Central memory CD8-positive, alpha-beta T cell (primary cell): ENCODE results near the gene ST6GALNAC3.
"Not testable (repeated sequence)": the region's sequence is repeated elsewhere in the genome, so short reads cannot be mapped to it uniquely, and the experiment has no call there.

ENCODE experiments used
- ATAC-seq: fragments of 150-1000 bp; cut with Tn5 transposase; replicated peaks from 2 replicates; pipeline ENCODE4 v1.10.0; 2022; ENCODE audit warnings: mild to moderate bottlenecking, moderate FRiP score, moderate number of reproducible peaks; ENCODE audit not compliant: poor library complexity, severe bottlenecking; ENCODE audit errors: extremely low read depth
- DNase-seq, 2 donors: peaks; one replicate each; pipeline ENCODE4 v3.0.0; 2021; ENCODE audit warnings: low spot score in 2 of 2
- H3K27ac Mint-ChIP-seq: one replicate; pipeline ENCODE4 v1.8.0; 2022; ENCODE audit warnings: low read depth, mild to moderate bottlenecking, moderate library complexity, mixed read lengths
- H3K27me3 Mint-ChIP-seq: one replicate; pipeline ENCODE4 v1.8.0; 2022; ENCODE audit warnings: mixed read lengths
- H3K36me3 Mint-ChIP-seq: one replicate; pipeline ENCODE4 v1.8.0; 2022; ENCODE audit warnings: mild to moderate bottlenecking, moderate library complexity, mixed read lengths; ENCODE audit not compliant: insufficient read depth
- H3K4me1 Mint-ChIP-seq: one replicate; pipeline ENCODE4 v1.8.0; 2022; ENCODE audit warnings: mixed read lengths
- H3K4me3 Mint-ChIP-seq: one replicate; pipeline ENCODE4 v1.8.0; 2022; ENCODE audit warnings: mild to moderate bottlenecking, moderate library complexity, mixed read lengths
- H3K9me3 Mint-ChIP-seq: one replicate; pipeline ENCODE4 v1.8.0; 2022; ENCODE audit warnings: mixed read lengths

The ST6GALNAC3 gene

DNA sequence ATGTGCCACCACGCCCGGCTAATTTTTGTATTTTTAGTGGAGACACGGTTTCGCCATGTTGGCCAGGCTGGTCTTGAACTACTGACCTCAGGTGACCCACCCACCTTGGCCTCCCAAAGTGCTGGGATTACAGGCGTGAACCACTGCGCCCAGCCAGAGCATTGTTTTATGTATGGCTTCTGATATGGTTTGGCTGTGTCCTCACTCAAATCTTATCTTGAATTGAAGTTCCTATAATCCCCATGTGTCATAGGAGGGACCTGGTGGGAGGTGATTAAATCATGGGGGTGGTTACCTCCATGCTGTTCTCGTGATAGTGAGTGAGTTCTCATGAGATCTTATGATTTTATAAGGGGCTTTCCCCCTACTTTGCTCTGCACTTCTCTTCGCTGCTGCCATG, 22.5 kb downstream of the ST6GALNAC3 start:
- not testable (repeated sequence) for H3K9me3 Mint-ChIP-seq, H3K36me3 Mint-ChIP-seq, DNase-seq, ATAC-seq, H3K4me3 Mint-ChIP-seq, H3K4me1 Mint-ChIP-seq, H3K27me3 Mint-ChIP-seq, H3K27ac Mint-ChIP-seq

DNA sequence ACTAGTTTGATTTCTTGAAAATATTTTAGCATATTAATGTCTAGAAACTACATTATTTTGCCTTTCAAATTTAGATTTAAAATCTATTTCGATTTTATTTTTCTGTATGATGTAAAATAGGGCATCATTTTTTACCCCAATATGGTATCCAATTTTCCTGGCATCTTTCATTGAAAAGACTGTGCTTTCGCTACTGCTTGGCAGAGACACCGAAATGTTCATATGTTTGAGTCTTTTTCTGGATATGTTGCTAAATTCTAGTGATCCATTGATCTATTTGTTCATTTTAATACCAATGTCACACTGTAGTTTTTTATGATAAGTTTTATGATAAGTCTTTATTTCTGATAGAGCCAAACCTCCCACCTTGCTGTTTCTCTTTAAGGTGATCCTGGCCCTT, 24.3 kb downstream of the ST6GALNAC3 start:
- no peaks in the 10 kb centered on the region for H3K36me3 Mint-ChIP-seq
- DNase-seq: no peak
- no peak overlapping the region for H3K4me3 Mint-ChIP-seq
- H3K4me1 Mint-ChIP-seq: no peaks in the 10 kb centered on the region
- no peak for ATAC-seq
- H3K9me3 Mint-ChIP-seq: no peaks in the 10 kb centered on the region
- no peak overlapping the region for H3K27ac Mint-ChIP-seq
- H3K27me3 Mint-ChIP-seq: peaks cover 20% of the 10 kb centered on the region

- H3K27me3 Mint-ChIP-seq: peaks cover 34% of the 10 kb centered on the region
- DNase-seq (no peak), ATAC-seq (no peak)
- H3K36me3 Mint-ChIP-seq: no peaks in the 10 kb centered on the region
- no peak overlapping the region for H3K27ac Mint-ChIP-seq
- no peaks in the 10 kb centered on the region for H3K9me3 Mint-ChIP-seq
- no peak overlapping the region for H3K4me3 Mint-ChIP-seq
- H3K4me1 Mint-ChIP-seq: no peaks in the 10 kb centered on the region
Observed at GRCh38 chr1:76101548-76101947, 27.0 kb downstream of the ST6GALNAC3 start.

GRCh38 chr1:76102046-76102445, 27.5 kb downstream of the ST6GALNAC3 start:
- Mint-ChIP-seq H3K36me3 (no peaks in the 10 kb centered on the region), H3K27ac (no peak overlapping the region), H3K4me1 (no peaks in the 10 kb centered on the region), H3K4me3 (no peak overlapping the region), H3K9me3 (no peaks in the 10 kb centered on the region), H3K27me3 (peaks cover 39% of the 10 kb centered on the region)
- no peak for ATAC-seq
- no peak for DNase-seq

GRCh38 chr1:76103034-76103433, 28.5 kb downstream of the ST6GALNAC3 start:
- Mint-ChIP-seq H3K27me3 (peaks cover 49% of the 10 kb centered on the region), H3K4me1 (no peaks in the 10 kb centered on the region), H3K4me3 (no peak overlapping the region), H3K9me3 (no peaks in the 10 kb centered on the region), H3K27ac (no peak overlapping the region), H3K36me3 (no peaks in the 10 kb centered on the region)
- ATAC-seq (no peak), DNase-seq (no peak)

- no peaks in the 10 kb centered on the region for H3K9me3 Mint-ChIP-seq
- no peak for ATAC-seq
- DNase-seq: no peak
- no peaks in the 10 kb centered on the region for H3K4me1 Mint-ChIP-seq
- H3K27me3 Mint-ChIP-seq: peaks cover 68% of the 10 kb centered on the region
- H3K27ac Mint-ChIP-seq: no peak overlapping the region
- H3K4me3 Mint-ChIP-seq: no peak overlapping the region
- H3K36me3 Mint-ChIP-seq: no peaks in the 10 kb centered on the region
Observed at GRCh38 chr1:76105372-76105771, 30.8 kb downstream of the ST6GALNAC3 start.

DNA sequence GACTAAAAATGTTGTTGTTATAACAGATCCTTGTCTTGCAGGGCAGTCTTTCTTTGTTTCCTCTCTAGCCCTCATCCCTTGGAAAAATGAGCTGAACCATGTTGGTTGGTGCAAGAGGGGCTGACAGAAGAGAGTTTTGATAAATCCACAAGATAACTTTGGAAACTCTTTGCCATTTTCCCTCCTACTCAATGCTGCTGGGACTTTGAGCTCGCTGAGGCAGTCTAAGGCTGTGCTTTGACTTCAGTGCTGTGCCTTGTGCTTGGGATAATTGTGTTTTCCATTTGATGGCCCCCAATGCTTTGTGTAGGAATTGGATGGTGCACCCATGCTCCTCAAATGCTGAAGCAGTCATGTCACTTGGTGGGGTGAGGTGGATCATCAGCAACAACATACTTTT, 31.7 kb downstream of the ST6GALNAC3 start:
- Mint-ChIP-seq H3K4me3 (no peak overlapping the region), H3K27ac (no peak overlapping the region), H3K36me3 (no peaks in the 10 kb centered on the region), H3K9me3 (no peaks in the 10 kb centered on the region), H3K27me3 (peaks cover 72% of the 10 kb centered on the region), H3K4me1 (no peaks in the 10 kb centered on the region)
- no peak for DNase-seq
- no peak for ATAC-seq

GRCh38 chr1:76106719-76107235, 32.2 kb downstream of the ST6GALNAC3 start:
- H3K36me3 Mint-ChIP-seq: no peaks in the 10 kb centered on the region
- H3K27me3 Mint-ChIP-seq: peaks cover 67% of the 10 kb centered on the region
- ATAC-seq (no peak), DNase-seq (no peak)
- H3K4me1 Mint-ChIP-seq: no peaks in the 10 kb centered on the region
- H3K27ac Mint-ChIP-seq: no peak overlapping the region
- H3K9me3 Mint-ChIP-seq: no peaks in the 10 kb centered on the region
- no peak overlapping the region for H3K4me3 Mint-ChIP-seq

- Mint-ChIP-seq H3K27ac (no peak overlapping the region), H3K4me3 (no peak overlapping the region), H3K9me3 (no peaks in the 10 kb centered on the region), H3K27me3 (peaks cover 50% of the 10 kb centered on the region), H3K4me1 (no peaks in the 10 kb centered on the region), H3K36me3 (peaks cover 1% of the 10 kb centered on the region)
- ATAC-seq: no peak
- no peak for DNase-seq
Observed at GRCh38 chr1:76109404-76109803, 34.9 kb downstream of the ST6GALNAC3 start.

GRCh38 chr1:76109901-76110560, 35.5 kb downstream of the ST6GALNAC3 start:
- DNase-seq (no peak), ATAC-seq (no peak)
- Mint-ChIP-seq H3K27ac (no peak overlapping the region), H3K9me3 (no peaks in the 10 kb centered on the region), H3K27me3 (peaks cover 53% of the 10 kb centered on the region), H3K4me1 (no peaks in the 10 kb centered on the region), H3K36me3 (peaks cover 1% of the 10 kb centered on the region), H3K4me3 (no peak overlapping the region)

GRCh38 chr1:76110666-76111065, 36.1 kb downstream of the ST6GALNAC3 start:
- H3K27ac Mint-ChIP-seq: no peak overlapping the region
- no peaks in the 10 kb centered on the region for H3K9me3 Mint-ChIP-seq
- ATAC-seq (no peak), DNase-seq (no peak)
- peaks cover 60% of the 10 kb centered on the region for H3K27me3 Mint-ChIP-seq
- no peak overlapping the region for H3K4me3 Mint-ChIP-seq
- H3K36me3 Mint-ChIP-seq: peaks cover 1% of the 10 kb centered on the region
- no peaks in the 10 kb centered on the region for H3K4me1 Mint-ChIP-seq

DNA sequence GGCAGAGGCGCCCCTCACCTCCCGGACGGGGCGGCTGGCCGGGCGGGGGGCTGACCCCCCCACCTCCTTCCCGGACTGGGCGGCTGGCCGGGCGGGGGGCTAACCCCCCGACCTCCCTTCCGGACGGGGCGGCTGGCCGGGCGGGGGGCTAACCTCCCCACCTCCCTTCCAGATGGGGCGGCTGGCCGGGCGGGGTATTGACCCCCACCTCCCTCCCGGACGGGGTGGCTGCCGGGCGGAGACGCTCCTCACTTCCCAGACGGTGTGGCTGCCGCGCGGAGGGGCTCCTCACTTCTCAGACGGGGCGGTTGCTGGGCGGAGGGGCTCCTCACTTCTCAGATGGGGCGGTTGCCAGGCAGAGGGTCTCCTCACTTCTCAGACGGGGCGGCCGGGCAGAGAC, 37.8 kb downstream of the ST6GALNAC3 start:
- DNase-seq, ATAC-seq, H3K4me1 Mint-ChIP-seq, H3K27ac Mint-ChIP-seq, H3K36me3 Mint-ChIP-seq, H3K9me3 Mint-ChIP-seq, H3K4me3 Mint-ChIP-seq: not testable (repeated sequence)
- H3K27me3 Mint-ChIP-seq: peaks cover 46% of the 10 kb centered on the region

GRCh38 chr1:76113446-76113845, 38.9 kb downstream of the ST6GALNAC3 start:
- Mint-ChIP-seq H3K4me1 (no peaks in the 10 kb centered on the region), H3K4me3 (no peak overlapping the region), H3K36me3 (peaks cover 1% of the 10 kb centered on the region), H3K9me3 (no peaks in the 10 kb centered on the region), H3K27ac (no peak overlapping the region), H3K27me3 (peaks cover 35% of the 10 kb centered on the region)
- DNase-seq (no peak), ATAC-seq (no peak)
